ENCODE data around the gene PLIN5.

PLIN5 gene

DNA sequence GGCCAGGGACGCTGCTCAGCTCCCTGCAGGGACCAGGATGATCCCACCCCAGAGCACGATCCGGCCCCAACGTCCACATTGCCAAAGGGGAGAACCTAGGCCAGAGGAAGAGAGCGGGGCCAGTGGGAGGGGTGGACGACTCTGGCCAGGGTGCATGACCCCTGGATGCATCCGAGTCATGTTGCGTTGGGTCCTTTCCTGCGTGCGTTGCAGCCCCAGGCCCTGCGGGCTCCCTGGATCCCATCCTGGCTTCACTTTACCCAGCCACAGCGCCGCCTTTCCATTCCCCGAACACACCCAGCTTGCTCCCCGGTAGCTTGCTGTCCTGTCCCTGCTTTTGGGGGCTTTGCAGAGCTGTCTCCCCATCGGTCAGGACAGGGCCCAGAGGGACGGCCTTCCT lies 27.2 kb downstream of the PLIN5 start:
- no peak for DNase-seq (ENCODE audit: extremely low read depth in 1 of 2, low read depth in 1 of 2)

DNA sequence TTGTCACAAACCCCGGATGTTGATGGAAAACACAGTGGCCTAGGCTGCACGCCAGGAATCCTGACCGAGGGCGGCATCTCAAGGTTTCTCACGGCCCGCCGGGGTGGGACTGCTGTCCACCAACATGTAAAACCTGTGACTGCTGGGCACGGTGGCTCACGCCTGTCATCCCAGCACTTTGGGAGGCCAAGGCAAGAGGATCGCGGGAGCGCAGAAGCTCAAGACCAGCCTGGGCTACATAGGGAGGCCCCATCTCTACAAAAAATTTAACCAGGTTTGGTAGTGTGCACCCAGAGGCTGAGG lies 27.9 kb downstream of the PLIN5 start:
- DNase-seq (ENCODE audit: extremely low read depth in 1 of 2, low read depth in 1 of 2), result no peak

DNA sequence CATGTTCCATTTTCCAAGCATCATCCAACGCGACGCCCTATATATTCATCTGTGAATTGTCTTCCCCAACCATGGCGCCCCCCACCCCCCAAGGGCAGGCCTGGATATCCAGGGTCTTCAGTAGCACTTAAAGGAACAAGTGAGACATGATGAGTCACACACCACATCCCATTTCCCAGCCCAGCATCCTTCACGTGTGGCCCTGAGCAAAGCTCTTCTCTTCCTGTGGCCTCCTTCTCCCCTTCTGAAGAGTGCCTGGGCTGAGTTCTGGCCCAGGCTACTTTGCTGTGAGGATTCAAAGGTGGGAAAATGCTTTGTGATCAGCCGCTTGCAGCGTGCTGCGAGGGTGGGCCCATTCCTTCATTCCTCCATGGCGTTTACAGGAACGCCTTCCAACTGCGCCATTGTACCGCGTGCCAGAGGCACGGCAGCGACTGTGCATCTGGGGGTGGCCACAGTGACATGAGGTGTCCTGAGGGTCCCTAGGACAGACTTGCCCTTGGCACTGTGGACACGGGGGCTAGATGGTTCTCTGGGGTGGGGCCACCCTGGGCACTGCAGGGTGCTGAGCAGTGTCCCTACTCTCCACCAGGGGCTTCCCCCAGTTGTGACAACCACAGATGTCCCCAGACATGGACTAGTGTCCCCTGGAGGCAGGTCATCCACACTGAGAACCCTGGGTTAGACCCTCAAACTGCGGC lies 28.4 kb downstream of the PLIN5 start:
- no peak for DNase-seq (ENCODE audit: extremely low read depth in 1 of 2, low read depth in 1 of 2)

DNA sequence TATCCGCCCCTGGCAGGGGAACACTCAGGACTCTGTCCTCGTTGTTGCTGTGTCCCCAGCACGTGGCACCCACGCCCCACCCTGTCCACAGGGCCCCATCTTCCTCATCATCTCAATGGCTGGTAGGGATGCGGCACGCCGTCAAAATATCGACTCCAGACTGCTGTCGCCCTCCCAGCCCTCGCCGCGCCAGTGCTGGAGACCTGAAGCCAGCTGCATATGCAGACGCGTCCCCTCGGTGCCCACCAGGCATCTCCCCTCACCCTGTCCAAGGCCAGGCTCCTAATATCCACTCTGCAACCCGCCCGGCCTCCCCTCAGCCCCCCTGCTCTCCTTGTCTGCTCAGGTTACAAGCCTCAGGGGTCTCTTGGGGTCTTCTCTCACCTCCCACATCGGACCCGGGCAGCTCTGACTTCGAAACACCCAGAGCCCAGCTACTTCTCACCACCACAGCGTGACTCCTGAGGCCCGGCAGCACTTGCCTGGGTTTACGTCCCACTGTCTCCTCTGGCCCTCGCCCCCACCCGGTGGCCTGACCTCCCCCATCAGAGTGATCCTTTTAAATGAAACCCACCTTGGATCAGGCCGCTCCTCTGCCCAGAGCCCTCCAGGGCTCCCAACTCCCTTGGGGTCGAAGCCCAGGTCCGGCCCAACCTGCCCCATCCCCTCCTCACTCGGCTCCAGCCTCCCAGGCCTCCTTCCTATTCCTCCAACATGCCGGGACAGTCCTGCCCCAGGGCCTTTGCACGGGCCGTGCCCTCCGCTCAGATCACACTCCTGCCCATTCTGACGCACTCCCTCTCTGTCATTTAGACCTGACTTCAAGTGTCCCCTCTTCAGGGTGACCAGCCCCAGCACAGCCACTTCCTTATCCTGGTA lies 29.2 kb downstream of the PLIN5 start:
- no peak for DNase-seq (ENCODE audit: extremely low read depth in 1 of 2, low read depth in 1 of 2)

DNA sequence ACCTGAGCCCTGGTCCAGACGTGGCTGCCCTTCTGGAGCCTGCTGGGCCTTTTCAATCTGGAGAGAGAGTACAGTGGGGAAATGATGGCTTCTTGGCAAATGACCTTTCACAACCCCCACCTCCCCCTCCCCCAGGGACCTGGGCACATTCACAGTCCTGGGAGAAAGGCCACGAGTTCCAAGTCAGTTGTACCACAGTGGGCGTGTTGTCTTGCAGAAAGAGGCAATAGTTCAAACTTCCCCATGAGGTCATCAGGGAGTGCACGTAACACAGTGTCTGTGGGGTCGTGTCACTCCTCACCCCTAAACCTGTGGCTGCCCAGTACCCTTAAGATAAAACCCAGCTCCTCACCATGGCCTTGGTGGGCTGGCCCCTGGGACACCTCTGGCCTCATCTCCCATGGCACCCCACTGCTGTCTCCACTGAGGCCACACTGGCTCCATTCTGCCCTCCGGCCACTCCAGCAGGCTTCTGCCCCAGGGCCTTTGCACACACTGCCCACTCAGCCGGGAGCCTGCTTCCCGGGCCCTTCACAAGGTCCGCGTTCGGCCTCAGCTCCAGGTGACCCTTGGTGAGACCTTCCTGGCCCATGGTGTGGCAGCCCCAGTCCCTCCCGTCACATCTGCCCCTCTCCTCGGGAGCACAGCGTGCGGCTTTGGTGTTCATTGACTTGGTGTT lies 30.0 kb downstream of the PLIN5 start:
- no peak for DNase-seq (ENCODE audit: extremely low read depth in 1 of 2, low read depth in 1 of 2)

DNA sequence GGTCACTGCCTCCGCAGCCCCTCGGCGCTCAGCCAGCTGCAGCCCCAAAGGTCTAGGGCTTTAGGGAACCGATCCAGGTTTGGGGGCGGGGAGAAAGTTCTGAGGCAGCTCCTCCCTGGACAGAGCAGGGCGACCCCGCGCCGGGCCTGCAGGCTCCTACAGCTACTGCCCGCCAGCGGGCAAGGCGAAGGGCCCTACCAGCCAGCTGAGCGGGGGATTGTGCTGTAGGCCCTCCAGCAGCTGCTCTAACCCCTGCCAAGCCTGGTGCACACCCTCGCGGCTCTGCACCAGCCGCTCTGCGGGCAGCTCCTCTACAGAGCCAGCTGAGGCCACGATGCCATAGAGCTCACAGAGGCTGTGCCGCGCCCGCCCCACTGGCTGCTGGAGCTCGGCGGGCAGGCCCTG lies 30.7 kb downstream of the PLIN5 start:
- no peak for DNase-seq (ENCODE audit: extremely low read depth in 1 of 2, low read depth in 1 of 2)

DNA sequence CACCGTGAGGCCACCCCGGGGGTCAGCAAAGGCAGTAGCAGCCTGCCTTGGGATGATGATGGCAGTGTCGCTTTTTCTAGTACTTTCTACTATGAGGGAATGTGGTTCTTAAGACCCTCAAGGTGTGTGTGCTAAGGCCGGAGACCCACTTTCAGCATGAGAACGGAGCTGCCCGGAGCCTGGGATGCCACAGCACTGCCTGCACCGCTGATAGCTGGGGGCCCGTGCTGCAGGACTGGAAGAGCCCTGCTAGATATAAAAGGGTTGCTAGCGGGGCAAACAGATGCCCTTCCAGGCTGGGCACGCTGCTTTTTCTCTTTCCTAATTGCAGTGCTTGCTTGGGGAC lies 31.2 kb downstream of the PLIN5 start:
- no peak for DNase-seq (ENCODE audit: extremely low read depth in 1 of 2, low read depth in 1 of 2)

DNA sequence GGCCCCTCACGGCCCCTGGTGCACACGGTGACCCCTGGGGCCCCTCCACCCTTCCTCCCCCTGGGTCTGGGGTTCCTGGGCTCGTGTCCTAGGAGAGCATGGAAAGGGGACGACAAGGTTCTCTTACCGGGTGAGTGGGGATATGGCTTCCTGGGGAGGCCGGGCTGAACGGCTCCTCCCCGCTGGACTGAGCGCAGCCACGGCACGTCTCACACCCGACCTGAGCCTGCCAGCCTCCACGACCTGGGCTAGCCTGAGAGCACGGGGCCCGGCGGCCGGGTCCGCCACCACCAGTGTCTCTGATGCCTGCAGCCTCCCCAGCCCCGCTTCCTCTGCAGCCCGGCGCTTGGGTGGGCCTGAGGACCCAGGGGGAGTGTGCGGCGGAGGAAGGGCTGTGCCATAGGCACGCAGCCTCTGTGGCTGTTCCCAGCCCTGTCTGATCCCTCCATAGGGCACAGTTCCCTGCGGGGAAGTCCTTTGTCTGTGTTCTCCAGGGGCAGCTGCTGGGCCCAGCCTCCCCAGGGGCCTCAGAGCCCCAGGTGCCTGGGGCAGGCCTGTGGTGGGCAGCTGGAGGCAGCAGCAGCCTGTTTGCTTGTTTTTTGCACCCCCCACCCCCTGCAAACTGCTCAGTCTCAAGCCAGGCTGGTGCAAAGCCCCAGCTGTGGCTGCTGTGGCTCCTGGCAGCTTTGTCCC lies 31.7 kb downstream of the PLIN5 start:
- no peak for DNase-seq (ENCODE audit: extremely low read depth in 1 of 2, low read depth in 1 of 2)

DNA sequence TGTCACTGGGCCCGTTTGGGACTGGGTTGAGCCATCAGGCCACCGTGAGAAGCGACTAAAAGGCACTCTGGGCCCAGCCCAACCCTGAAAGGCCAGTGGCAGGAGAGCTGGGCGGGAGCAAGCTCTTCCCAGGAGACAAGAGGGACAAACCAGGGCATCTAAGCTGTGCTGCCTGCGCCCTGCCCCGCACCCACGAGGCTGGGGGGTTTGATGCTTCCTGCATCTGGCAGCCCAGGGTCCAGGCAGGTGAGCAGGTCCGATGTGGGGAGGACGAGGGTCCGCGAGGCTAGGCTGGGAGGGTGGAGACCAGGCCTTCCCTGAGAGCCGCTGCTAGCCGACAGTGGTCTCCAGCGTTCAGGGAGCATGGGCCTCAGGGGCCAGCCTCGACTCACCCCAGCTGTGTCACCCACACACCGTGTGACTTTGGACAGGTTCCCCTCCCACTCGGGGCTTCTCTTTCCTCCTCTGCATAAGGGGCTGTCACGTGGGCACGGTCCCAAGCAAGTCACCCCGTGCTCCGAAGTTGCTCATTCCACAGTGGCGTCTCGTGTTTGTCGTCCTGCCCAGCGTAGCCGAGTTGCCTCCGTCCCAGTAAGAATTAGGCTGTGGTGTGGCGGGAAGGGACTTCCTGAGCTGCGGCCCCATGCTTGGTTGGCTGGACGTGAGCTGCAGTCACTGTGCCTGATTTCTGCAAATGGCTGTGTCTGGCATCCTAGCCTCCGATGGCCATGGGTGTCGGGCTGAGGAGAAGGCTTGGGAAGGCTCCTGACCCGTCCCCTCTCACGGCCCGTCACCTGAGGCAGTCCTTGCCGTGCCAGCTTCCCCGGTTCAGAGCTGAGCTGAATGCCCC lies 32.5 kb downstream of the PLIN5 start:
- no peak for DNase-seq (ENCODE audit: extremely low read depth in 1 of 2, low read depth in 1 of 2)

DNA sequence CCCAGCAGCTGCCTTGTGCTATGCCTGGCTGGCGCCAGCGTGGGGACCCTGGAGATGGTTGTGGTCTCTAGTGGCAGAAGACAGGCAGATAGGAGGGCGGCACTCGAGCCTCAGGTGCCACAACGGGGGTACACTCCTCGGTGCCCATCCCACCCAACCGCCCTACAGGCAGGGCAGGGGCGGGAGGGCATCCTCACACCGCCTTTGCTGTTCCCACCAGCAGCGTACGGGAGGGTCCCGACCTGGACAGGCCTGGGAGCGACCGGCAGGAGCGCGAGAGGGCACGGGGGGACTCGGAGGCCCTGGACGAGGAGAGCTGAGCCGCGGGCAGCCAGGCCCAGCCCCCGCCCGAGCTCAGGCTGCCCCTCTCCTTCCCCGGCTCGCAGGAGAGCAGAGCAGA lies 33.3 kb downstream of the PLIN5 start:
- no peak for DNase-seq (ENCODE audit: extremely low read depth in 1 of 2, low read depth in 1 of 2)

DNA sequence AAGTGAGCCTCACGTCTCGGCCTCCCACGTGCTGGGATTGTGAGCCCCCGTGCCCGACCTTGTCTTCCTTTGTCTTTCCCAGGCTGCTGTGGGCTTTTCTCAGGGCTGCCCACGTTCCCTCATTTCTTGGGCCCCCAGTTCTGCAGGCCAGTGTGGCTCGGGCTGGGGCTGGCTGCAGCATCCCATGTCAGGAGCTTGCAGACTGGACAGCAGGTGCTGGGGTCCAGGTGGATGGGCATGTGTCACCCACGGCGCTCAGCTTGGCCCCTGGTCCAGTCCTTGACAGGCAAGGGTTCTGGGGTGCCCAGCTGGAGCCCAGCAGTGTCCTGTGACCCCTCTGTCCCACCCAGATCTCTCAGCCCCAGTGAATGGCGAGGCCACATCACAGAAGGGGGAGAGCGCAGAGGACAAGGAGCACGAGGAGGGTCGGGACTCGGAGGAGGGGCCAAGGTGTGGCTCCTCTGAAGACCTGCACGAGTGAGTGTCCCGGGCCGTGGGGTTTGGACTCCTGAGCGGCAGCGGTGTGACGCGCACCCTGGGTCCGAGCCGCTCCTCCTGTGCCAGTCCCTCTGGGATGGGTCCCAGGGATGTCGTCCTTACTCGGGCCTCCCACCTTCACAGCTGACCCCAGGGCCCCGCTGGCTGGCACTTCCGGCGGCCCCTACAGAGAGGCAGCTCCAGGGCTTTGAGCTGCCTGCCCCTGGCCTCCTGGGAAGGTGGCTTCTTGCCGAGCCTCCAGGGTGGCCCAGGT lies 34.0 kb downstream of the PLIN5 start:
- no peak for DNase-seq (ENCODE audit: extremely low read depth in 1 of 2, low read depth in 1 of 2)

DNA sequence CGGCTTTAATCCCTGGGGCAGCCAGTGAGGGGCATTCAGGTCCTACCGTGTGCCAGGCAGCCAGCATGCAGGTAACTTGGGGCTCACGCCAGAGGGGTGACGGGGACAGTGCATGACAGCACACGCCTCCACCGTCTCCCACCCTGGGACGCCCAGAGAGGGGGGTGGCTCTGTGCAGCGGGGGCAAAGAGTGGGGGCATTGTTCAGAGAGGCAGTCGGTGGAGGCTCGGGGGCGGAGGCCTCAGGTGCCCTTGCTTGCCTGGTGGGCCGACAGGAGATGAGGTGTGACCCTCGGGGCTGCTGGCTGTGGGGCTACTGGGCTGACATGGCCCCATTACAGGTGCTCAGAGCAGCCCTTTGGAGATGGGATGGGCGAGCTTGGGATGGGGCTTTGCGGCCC lies 35.2 kb downstream of the PLIN5 start:
- DNase-seq (ENCODE audit: extremely low read depth in 1 of 2, low read depth in 1 of 2), result no peak

DNA sequence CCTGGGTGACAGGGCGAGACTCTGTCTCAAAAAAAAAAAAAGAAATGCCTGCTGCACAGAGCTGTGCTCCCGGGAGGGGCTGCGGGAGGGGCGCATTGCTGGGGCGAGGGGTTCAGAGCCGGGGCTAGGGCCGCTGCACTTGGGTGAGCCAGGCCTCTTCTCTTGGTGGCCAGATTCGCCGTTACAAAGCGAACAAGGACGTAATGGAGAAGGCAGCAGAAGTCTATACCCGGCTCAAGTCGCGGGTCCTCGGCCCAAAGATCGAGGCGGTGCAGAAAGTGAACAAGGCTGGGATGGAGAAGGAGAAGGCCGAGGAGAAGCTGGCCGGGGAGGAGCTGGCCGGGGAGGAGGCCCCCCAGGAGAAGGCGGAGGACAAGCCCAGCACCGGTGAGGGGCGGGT lies 35.7 kb downstream of the PLIN5 start:
- DNase-seq (ENCODE audit: extremely low read depth in 1 of 2, low read depth in 1 of 2), result no peak

DNA sequence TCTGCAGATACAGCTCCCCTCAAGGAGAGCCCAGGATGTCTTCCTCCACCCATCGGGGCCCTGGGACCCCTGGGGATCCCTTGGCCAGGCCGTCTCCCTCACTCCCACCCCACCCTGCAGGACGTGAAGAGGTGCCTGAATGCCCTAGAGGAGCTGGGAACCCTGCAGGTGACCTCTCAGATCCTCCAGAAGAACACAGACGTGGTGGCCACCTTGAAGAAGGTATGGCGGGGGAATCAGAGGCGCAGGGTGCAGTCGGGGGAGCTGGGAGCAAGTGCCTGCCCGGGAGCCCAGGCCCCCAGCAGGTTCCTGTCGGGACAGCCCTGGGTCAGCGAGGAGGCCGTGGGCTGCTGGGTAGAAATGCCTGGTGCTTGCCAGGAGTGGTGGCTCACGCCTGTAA lies 36.3 kb downstream of the PLIN5 start:
- no peak for DNase-seq (ENCODE audit: extremely low read depth in 1 of 2, low read depth in 1 of 2)

DNA sequence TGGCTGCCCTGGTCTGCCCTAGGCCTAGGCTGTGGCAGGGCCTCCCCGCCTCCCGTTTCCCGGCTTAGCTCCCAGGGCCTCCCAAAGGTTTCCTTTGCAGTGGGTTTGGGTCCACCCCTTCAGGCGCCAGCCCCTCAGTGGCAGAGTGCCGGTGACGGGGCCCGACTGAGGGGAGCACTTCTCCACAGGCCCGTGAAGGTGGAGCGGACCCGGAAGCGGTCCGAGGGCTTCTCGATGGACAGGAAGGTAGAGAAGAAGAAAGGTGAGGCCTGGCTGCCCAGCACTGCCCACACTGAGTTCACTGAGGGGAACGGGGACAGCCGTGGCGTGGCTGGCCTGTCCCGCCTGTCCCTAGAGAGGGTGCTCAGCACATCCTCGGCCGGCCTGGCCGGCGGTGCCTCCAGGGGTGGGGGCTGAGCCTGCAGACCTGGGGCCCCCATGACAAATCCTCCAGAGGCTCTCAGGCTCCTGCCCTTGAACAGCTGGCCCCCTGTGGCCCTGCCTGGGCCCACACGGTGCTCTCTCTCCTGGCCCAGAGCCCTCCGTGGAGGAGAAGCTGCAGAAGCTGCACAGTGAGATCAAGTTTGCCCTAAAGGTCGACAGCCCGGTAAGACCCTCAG lies 37.1 kb downstream of the PLIN5 start:
- no peak for DNase-seq (ENCODE audit: extremely low read depth in 1 of 2, low read depth in 1 of 2)

DNA sequence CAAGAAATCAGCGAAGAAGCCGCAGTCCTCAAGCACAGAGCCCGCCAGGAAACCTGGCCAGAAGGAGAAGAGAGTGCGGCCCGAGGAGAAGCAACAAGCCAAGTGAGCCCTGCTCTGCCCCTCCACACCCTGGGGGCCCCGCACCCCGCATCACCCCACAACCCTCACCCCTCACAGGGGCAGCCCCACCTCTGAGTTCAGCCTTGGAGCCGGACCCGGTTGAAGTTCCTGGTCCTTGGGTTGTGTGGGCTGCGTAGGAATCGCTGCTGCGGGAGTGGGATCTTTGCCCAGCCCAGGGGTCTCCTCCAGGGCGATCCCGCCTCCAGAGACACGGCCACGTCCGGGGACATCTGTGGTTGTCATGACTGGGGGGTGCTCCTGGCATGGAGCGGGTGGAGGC lies 38.7 kb downstream of the PLIN5 start:
- DNase-seq (ENCODE audit: extremely low read depth in 1 of 2, low read depth in 1 of 2), result no peak

DNA sequence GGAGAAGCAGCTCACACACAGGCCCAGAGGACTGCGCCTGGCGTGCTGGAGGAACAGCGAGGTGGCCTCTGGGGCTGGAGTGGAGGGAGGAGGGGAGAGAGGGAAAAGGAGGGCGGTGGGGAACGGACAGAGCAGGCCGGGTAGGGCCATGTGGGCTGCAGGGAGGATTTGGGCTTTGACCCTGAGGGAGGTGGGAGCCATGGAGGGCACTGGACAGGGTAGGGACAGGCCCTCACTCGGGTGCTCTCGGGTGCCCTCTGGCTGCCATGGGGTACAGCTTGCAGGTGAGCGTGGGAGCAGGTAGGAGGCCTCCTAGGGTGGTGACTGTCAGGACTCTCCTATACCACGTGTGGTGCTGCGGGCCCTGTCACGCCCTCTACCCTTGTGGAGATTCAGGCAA lies 39.6 kb downstream of the PLIN5 start:
- no peak for DNase-seq (ENCODE audit: extremely low read depth in 1 of 2, low read depth in 1 of 2)

DNA sequence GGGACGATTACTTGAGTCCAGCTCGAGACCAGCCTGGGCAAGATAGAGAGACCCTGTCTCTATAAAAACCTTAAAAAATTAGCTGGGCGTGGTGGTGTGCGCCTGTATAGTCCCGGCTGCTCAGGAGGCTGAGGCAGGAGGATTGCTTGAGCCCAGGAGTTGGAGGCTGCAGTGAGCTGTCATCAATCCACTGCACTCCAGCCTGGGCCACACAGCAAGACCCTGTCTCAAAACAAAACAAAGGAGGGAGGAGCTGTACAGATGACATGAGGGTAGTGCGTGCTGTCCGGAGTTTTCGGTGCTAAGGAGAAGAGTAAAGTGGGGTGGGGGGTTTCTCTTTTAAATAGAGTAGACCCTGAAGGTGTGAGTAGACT lies 40.3 kb downstream of the PLIN5 start:
- DNase-seq (ENCODE audit: extremely low read depth in 1 of 2, low read depth in 1 of 2), result no peak

DNA sequence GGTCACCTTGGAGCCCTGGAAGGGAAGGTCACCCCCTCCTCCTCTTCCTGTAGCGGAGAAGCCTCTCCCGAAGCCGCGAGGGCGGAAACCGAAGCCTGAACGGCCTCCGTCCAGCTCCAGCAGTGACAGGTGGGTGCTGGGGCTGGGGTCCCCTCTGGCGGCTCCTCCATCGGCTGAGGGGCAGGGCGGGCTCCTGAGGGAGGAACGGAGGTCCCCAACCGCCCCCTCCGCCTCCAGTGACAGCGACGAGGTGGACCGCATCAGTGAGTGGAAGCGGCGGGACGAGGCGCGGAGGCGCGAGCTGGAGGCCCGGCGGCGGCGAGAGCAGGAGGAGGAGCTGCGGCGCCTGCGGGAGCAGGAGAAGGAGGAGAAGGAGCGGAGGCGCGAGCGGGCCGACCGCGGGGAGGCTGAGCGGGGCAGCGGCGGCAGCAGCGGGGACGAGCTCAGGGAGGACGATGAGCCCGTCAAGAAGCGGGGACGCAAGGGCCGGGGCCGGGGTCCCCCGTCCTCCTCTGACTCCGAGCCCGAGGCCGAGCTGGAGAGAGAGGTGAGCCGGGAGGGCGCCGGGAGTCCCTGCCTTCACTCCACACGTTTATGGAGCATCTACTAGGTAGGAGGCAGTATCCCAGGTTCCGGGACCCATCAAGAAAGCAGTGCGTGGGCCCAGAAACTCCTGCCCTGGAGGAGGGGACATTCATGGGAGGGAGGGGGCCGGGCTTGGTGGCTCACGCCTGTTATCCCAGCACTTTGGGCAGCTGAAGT lies 40.9 kb downstream of the PLIN5 start:
- DNase-seq (ENCODE audit: extremely low read depth in 1 of 2, low read depth in 1 of 2), result no peak

Data from activated CD8-positive, alpha-beta memory T cell treated with anti-CD3 and anti-CD28 coated beads for 1 hour (primary cell).